GM23338 (cell line): ENCODE results near the gene APBA2.

ENCODE experiments used
- CREB1 ChIP-seq: fragments of 250-450 bp; sonication (Bioruptor Pico); IDR thresholded peaks from 2 replicates; pipeline ENCODE4 v1.5.0; 2020; ENCODE audit warnings: low read depth, mild to moderate bottlenecking, moderate library complexity
- EZH2 ChIP-seq: fragments of 200-600 bp; sonication (generic); IDR thresholded peaks from one replicate; pipeline ENCODE4 v1.8.0; 2017; ENCODE audit warnings: antibody characterized with exemption, mild to moderate bottlenecking, low read depth; ENCODE audit not compliant: unreplicated experiment
- EZH2phosphoT487 ChIP-seq: fragments of 200-600 bp; sonication (generic); IDR thresholded peaks from one replicate; pipeline ENCODE4 v1.8.1; 2018; ENCODE audit warnings: antibody characterized with exemption; ENCODE audit not compliant: unreplicated experiment
- JUNB ChIP-seq: IDR thresholded peaks from one replicate; pipeline ENCODE4 v1.6.1; 2016; ENCODE audit warnings: antibody characterized with exemption; ENCODE audit not compliant: unreplicated experiment
- POLR2AphosphoS5 ChIP-seq: IDR thresholded peaks from 2 replicates; pipeline ENCODE4 v1.6.1; 2016; ENCODE audit warnings: antibody characterized with exemption, low read depth
- REST ChIP-seq: IDR thresholded peaks from one replicate; pipeline ENCODE4 v1.6.1; 2018; ENCODE audit warnings: antibody characterized with exemption; ENCODE audit not compliant: unreplicated experiment
- STAT1 ChIP-seq: IDR thresholded peaks from one replicate; pipeline ENCODE4 v1.6.1; 2016; ENCODE audit warnings: antibody characterized with exemption; ENCODE audit not compliant: unreplicated experiment
- ZNF114 ChIP-seq: fragments of 250-450 bp; sonication (Bioruptor Pico); IDR thresholded peaks from 2 replicates; pipeline ENCODE4 v1.5.0; 2020; ENCODE audit warnings: mild to moderate bottlenecking, moderate library complexity
- ZNF331 ChIP-seq: fragments of 250-450 bp; sonication (Bioruptor Pico); IDR thresholded peaks from 2 replicates; pipeline ENCODE4 v1.5.0; 2020; ENCODE audit warnings: low read depth, mild to moderate bottlenecking, moderate library complexity
- TF ChIP-seq, protein P1 (sequence below), 2 experiments: fragments of 200-600 bp in 1 of 2; sonication (generic) in 1 of 2; conservative IDR thresholded peaks; 2 replicates each; pipeline versions ENCODE4 v1.5.1 to v1.6.1; 2016 to 2017; ENCODE audit warnings: antibody characterized with exemption in 2 of 2, low read depth in 2 of 2, mild to moderate bottlenecking in 2 of 2, moderate library complexity in 1 of 2
- TF ChIP-seq, protein P2 (sequence below): IDR thresholded peaks from 2 replicates; pipeline ENCODE4 v1.6.1; 2016; ENCODE audit warnings: antibody characterized with exemption

GRCh38 chr15:28956491-28956890 is 70.7 kb downstream of the APBA2 start:
- TF ChIP-seq, protein P1, sequence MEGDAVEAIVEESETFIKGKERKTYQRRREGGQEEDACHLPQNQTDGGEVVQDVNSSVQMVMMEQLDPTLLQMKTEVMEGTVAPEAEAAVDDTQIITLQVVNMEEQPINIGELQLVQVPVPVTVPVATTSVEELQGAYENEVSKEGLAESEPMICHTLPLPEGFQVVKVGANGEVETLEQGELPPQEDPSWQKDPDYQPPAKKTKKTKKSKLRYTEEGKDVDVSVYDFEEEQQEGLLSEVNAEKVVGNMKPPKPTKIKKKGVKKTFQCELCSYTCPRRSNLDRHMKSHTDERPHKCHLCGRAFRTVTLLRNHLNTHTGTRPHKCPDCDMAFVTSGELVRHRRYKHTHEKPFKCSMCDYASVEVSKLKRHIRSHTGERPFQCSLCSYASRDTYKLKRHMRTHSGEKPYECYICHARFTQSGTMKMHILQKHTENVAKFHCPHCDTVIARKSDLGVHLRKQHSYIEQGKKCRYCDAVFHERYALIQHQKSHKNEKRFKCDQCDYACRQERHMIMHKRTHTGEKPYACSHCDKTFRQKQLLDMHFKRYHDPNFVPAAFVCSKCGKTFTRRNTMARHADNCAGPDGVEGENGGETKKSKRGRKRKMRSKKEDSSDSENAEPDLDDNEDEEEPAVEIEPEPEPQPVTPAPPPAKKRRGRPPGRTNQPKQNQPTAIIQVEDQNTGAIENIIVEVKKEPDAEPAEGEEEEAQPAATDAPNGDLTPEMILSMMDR (conservative IDR thresholded peaks at IDR 0.05; ENCODE audit: low read depth in 2 of 2) = no peak
- TF ChIP-seq EZH2phosphoT487 (no peak), ZNF114 (CRISPR knock-in tag) (no peak), POLR2AphosphoS5 (no peak), REST (no peak), ZNF331 (CRISPR knock-in tag) (no peak), EZH2 (no peak), JUNB (no peak), STAT1 (no peak), CREB1 (CRISPR knock-in tag) (no peak)
- TF ChIP-seq, protein P2, sequence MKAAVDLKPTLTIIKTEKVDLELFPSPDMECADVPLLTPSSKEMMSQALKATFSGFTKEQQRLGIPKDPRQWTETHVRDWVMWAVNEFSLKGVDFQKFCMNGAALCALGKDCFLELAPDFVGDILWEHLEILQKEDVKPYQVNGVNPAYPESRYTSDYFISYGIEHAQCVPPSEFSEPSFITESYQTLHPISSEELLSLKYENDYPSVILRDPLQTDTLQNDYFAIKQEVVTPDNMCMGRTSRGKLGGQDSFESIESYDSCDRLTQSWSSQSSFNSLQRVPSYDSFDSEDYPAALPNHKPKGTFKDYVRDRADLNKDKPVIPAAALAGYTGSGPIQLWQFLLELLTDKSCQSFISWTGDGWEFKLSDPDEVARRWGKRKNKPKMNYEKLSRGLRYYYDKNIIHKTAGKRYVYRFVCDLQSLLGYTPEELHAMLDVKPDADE = no peak
